GM18505 (cell line): ENCODE results near the gene TBC1D14.
"Not testable (repeated sequence)": the region's sequence is repeated elsewhere in the genome, so short reads cannot be mapped to it uniquely, and the experiment has no call there.

Experiments used
- ATAC-seq: cut with Tn5 transposase; IDR thresholded peaks from one replicate; pipeline ENCODE4 v1.9.1; 2021; ENCODE audit not compliant: unreplicated experiment
- POLR2A ChIP-seq: IDR thresholded peaks from 4 replicates; pipeline ENCODE4 v1.6.1; 2011; ENCODE audit warnings: borderline replicate concordance; ENCODE audit not compliant: insufficient read depth, insufficient read length; ENCODE audit errors: extremely low read depth

The TBC1D14 gene

DNA sequence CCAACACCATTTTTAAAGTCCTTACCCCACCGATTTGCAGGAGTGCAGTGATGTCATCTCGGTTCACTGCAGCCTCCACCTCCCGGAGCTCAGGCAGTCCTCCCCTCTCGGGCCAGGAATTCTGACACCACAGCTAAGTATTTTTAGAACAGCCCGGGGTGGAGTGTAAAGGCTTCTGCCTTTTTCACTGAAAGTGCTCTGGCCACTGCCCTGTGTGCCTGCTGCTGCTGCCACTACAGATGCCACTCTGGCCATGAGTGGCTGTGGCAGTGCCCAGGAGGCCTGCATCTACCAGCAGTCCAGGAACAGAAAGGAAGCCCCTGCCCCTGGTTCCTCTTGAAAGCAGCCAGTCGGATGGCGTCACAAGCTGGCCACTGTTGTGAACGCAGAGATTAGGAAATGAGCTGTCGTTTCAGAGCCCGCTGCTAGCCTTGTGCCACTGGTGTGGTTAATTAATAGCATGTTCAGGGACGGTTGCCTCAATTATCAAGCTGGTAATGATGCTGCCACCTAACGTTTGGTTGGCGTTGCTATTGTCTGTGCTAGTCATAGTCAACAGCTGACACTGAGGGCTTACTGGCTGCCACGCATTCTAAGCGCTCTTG, 23.6 kb upstream of the TBC1D14 start:
- ATAC-seq, result no peak
- no peak for TF ChIP-seq POLR2A

DNA sequence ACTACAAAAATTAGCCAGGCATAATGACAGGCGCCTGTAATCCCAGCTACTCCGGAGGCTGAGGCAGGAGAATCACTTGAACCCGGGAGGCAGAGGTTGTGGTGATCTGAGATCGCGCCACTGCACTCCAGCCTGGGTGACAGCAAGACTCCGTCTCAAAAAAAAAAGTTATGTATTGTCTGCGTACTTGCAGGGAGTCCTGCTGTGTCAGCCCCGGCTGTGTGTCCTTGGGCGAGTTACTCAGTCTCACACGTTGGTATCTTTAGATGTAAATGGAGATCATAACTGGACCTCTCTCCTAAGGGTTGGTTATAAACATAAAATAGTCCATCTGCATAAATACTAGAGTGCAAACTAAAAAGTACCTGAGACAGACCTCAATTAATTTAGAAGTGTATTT, 22.7 kb upstream of the TBC1D14 start:
- no peak for TF ChIP-seq POLR2A
- ATAC-seq, result no peak

DNA sequence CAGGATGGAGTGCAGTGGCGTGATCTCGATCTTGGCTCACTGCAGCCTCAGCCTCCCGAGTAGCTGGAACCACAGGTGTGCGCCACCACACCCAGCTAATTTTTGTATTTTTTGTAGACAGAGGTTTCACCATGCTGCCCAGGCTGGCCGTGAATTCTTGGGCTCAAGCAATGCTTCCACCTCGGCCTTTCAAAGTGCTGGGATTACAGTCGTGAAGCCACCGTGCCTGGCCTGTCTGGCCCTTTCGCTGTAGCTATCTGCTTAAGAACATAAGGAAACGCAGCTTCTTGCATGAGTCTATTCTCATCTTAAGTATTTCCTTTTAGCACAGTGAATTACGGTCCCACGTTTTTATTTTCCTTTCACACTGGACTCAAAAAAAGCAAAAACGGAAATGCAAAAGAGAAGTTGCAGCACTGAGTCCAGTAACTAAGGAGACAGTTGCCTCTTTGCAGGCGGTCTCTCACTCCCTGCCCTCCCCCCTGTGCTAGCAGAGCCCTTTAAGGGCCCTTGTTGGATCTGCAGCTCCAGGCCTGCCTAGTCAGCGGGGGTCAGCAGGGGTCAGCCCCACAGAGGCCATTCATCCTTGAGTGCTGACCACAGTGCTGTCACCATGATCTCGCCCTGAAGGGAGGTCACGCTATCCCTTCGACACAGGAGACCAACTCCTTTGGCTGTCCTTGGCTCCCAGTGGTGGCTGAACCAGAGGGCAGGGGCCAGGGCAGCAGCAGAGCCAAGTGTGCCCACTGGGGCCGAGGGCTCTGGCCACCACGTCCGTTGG, 21.8 kb upstream of the TBC1D14 start:
- no peak for TF ChIP-seq POLR2A
- ATAC-seq, result no peak

DNA sequence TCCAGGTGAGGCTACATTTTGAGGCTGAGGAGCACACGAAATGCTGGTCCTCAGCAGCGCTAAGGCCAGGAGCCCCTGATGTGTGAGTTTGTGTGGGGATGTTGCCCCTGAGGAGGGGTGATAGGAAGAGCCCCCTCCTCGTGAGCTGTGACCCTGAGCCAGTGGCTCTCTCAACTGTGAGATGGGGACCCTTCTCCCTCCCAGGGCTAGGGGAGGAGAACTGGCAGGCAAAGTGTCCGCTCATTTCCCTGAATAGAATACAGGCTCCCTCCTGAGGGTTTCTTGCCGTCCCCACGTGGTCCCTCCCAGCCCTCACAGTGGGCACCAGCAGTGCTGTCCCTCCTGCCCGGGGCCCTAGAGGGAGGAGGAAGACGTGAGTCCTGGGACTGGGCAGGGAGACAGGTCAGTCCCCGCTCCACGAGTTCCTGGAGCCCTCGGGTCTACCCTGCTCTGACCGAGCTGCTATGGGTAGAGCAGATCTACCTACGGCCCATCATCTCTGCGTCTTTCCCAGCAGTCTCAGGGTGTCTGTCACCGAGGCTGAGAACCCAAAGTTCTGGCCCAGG, 21.0 kb upstream of the TBC1D14 start:
- ATAC-seq, result no peak
- no peak for TF ChIP-seq POLR2A

- ATAC-seq, result no peak
Measured at GRCh38 chr4:6889101-6889735, 20.4 kb upstream of the TBC1D14 start.

GRCh38 chr4:6889736-6890324, 19.8 kb upstream of the TBC1D14 start:
- no peak for TF ChIP-seq POLR2A
- ATAC-seq, result no peak

More at GRCh38 chr4:6889101-6889735, 20.4 kb upstream of the TBC1D14 start:
- TF ChIP-seq POLR2A, result no peak

DNA sequence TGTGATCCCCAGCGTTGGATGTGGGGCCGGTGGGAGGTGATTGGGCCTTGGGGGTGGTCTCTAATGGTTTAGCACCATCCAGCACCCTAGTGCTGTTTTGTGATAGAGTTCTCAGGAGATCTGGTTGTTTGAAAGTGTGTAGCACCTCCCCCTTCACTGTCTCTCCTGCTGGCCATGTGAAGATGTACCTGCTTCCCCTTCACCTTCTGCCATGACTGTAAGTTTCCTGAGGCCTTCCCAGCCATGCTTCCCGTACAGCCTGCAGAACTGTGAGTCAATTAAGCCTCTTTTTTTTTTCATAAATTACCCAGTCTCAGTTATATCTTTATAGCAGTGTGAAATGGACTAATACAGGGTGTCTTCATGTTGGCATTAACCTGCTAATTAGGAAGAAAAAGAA, 19.3 kb upstream of the TBC1D14 start:
- no peak for ATAC-seq

GRCh38 chr4:6890971-6891370, 18.7 kb upstream of the TBC1D14 start:
- not testable (repeated sequence) for ATAC-seq

More for the DNA sequence above, 19.3 kb upstream of the TBC1D14 start:
- no peak for TF ChIP-seq POLR2A

DNA sequence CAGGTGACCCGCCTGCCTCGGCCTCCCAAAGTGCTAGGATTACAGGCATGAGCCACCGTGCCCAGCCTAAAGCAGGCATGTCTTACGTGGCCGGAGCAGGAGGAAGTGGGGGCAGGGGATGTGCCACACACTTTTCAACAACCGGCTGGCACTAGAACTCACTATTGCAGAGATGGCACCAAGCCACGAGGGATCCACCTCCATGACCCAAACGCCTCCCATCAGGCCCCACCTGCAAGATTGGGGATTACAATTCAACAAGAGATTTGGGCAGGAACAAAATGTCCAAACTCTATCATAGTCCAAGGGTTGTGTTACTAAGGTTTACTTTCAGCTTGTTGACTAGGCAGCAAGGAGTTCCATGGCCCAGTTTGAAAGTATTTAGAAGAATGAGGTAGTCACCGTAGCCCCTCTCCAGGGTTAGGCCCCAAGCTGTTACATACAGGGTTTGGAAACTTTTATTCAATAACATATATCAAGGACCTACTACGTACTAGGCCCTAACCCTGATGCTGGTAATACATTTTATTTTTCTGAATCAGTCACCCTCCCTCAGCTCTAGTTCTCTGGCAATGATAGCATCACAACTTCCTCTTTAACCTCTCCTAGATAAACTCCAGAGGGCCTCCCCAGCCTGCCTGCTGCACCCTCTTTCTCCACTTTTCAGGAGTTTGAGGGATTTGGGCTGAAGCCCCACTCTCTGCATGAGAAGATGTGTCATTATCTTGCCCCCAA, 18.0 kb upstream of the TBC1D14 start:
- TF ChIP-seq POLR2A, result no peak
- no peak for ATAC-seq

DNA sequence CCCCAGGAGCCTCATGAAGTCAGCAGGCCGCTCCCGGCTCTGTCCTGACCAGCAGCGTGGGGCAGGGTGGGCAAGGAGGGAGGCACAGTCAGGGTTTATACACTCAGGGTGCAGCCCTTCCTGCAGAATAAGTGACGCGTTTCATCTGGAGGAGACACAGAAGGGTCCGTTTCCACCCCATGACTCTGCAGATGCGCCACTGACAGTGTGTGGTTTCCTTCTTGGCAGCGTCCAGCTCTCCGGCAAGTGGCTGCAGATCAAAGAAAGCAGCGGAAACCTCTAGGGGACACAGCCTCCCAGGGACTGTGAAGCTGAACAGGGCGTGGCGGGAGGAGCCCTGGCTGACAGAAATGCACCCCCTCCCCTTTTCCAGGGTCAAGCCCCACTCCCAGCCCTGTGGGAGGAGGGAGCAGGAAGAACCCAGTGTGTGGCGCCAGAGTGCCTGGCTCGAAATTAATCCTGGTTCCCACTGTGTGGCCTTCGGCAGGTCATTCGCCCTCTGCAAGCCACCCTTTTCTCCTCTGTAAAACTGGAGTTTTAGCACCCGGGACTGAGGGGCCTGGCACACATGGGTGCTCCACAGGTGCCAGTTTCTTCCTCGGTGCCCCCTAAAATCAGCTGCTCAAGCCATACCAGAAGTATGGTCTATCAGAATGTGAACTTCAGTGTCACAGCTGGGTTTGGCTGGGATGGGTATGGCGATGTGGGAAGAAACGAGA, 17.3 kb upstream of the TBC1D14 start:
- no peak for TF ChIP-seq POLR2A
- ATAC-seq, result no peak

DNA sequence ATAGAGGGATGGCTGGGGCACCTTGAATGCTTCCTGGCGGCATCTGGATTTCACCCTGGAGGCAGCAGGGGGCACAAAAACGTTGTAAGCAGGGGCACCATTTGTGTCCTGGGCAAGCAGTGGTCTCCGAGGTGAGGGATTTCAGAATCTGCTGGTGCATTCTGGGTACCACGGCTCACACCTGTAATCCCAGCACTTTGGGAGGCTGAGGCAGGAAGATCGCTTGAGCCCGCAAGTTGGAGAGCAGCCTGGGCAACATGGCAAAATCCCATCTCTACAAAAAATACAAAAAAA, 16.8 kb upstream of the TBC1D14 start:
- TF ChIP-seq POLR2A, result no peak
- ATAC-seq, result no peak

DNA sequence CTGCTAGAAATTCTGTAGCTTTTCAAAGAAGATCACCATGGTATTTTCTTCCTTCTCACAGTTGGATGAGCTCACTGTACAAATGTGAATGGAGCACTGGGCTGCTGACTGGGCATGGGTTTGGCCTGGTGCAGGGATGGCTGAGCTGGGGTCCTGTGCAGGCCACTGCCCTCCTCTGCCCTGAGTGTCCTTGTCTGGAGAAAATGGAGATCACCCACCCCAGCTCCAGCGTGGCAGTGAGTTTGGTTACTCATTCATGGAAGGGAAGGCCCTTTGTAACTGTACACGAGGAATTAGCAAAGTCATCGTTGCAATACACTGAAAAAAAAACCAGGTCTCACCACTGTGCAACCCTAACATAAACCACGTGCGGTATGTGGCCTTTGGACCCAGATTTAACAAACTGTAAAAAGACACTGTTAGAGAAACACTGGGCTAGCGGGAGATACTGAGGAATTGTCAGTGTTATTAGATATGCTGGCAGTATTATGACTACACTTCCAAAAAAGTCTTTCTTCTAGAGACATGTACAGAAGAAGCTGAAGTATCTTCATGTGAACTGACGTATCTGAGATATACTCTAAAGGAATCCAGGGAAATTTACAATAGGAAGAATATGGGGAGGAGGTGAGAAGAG, 16.1 kb upstream of the TBC1D14 start:
- no peak for ATAC-seq
- TF ChIP-seq POLR2A, result no peak
